Ovary (tissue), 9 donors: ENCODE data around the gene CCDC81. TPM values are rescaled to one million over a fixed set of nuclear protein-coding genes. Genes with fewer than 3 reads are reported as not detected.

Experiments
- DNase-seq, 5 donors: peaks; one replicate each; pipeline ENCODE4 v3.0.0-alpha.2; 2019 to 2020
- H3K27ac ChIP-seq, 2 donors: fragments of 200-600 bp; one replicate each; pipeline versions ENCODE4 v1.5.1 to v1.8.0; 2019 to 2022
- H3K27me3 ChIP-seq: fragments of 200-600 bp; one replicate; pipeline ENCODE4 v1.8.0; 2022
- H3K36me3 ChIP-seq: fragments of 200-600 bp; sonication (generic); one replicate; pipeline ENCODE4 v1.5.1; 2019
- H3K4me1 ChIP-seq: one replicate; pipeline ENCODE4 v1.8.1; 2013; ENCODE audit warnings: mild to moderate bottlenecking, moderate library complexity; ENCODE audit not compliant: insufficient read depth
- H3K4me3 ChIP-seq: fragments of 200-600 bp; sonication (generic); one replicate; pipeline ENCODE4 v1.5.1; 2017
- H3K9me3 ChIP-seq, 2 donors: fragments of 200-600 bp in 1 of 2; sonication (generic) in 1 of 2; one replicate each; pipeline versions ENCODE4 v1.5.1 to v1.8.1; 2013 to 2019; ENCODE audit warnings: mild to moderate bottlenecking in 1 of 2, moderate library complexity in 1 of 2
- CTCF ChIP-seq, 3 donors: fragments of 450-650 bp in 2 of 3; fragments of 200-600 bp in 1 of 3; IDR thresholded peaks; one replicate each; pipeline versions ENCODE4 v1.5.1 to v1.8.0; 2016 to 2022; ENCODE audit warnings: antibody characterized with exemption in 3 of 3, mild to moderate bottlenecking in 1 of 3
- EP300 ChIP-seq: sonication (generic); formaldehyde crosslinking; IDR thresholded peaks from one replicate; pipeline ENCODE4 v1.6.1; 2017; ENCODE audit warnings: antibody characterized with exemption
- POLR2A ChIP-seq: fragments of 450-650 bp; IDR thresholded peaks from one replicate; pipeline ENCODE4 v1.6.1; 2017; ENCODE audit warnings: antibody characterized with exemption, mild to moderate bottlenecking, moderate library complexity
- WGBS, 3 donors: extraction: QIAGEN DNeasy Blood & Tissue Kit in 1 of 3; methylation state at CpG; one replicate each; pipeline versions ENCODE4 v1.1.5 to v1.1.7; 2013 to 2017; 5-methylcytosine and 5-hydroxymethylcytosine counted together
- intact Hi-C, 4 donors: fragments of 100-400 bp; cut with DNase I; formaldehyde crosslinking; loops; one replicate each; pipeline versions ENCODE4 v1.11.0 to v1.15.1; 2022 to 2023
- polyA plus RNA-seq, 2 donors: library from polyadenylated mRNA; stranded (reverse); fragments of 200-250 nt in 1 of 2; fragments of 350-450 nt in 1 of 2; fragmentation: Illumina TruSeq in 1 of 2; extraction: RNeasy Lipid Tissue Mini Kit (QIAGEN cat#74804) in 1 of 2; gene quantifications; one replicate each; pipeline ENCODE4 v1.2.3, GENCODE V29; 2013 to 2014
- total RNA-seq, 7 donors: library from RNA; depleted of rRNA in 2 of 7; stranded (reverse); fragments of >200 nt in 2 of 7; fragmentation: NEBNext Ultra II Directional in 3 of 7; extraction: Animal tissue kit (Norgen Biotek cat#: 25700) in 3 of 7; gene quantifications; one replicate each; pipeline versions ENCODE4 v1.1.0 to v1.2.4, GENCODE V29; 2016 to 2023
- donor health status: DM: no; HTN: no; CAD: no; lungs with moderate emphysema.
- donor health status: DM: no; HTN: no; CAD: no.
- donor health status: Bipolar disorder and iron deficiency.
- donor health status: DM: yes; HTN: yes; CAD: no.
- donor health status: DM: no; HTN: no; CAD: no.
- donor health status: DM: yes; HTN: yes; CAD: no.

Gene CCDC81
- total and polyA plus RNA-seq, 9 donors, result 0.36 to 9.5 (median 1.9) TPM

GRCh38 chr11:86363424-86363823 lies 11.3 kb upstream of the CCDC81 start:
- Histone ChIP-seq H3K4me1 (no peaks in the 10 kb centered on the region), H3K27ac (no peak overlapping the region), H3K9me3 (no peaks in the 10 kb centered on the region), H3K4me3 (no peak overlapping the region), H3K27me3 (no peaks in the 10 kb centered on the region), H3K36me3 (no peaks in the 10 kb centered on the region)
- intact Hi-C loops, result no loop called here
- TF ChIP-seq CTCF (IDR thresholded peaks at IDR 0.05) (no peak), EP300 (no peak), POLR2A (no peak)
- 95 to 99% (median 96%) methylated on average over 1 of the region's 1 CpG for WGBS, 3 donors
- no peak for DNase-seq

GRCh38 chr11:86365546-86365945 lies 9.1 kb upstream of the CCDC81 start:
- intact Hi-C loops, result no loop called here
- no peaks in the 10 kb centered on the region for H3K27me3 ChIP-seq
- no peaks in the 10 kb centered on the region for H3K36me3 ChIP-seq
- H3K4me1 ChIP-seq, result no peaks in the 10 kb centered on the region
- no peaks in the 10 kb centered on the region for H3K9me3 ChIP-seq
- no peak overlapping the region for H3K4me3 ChIP-seq
- H3K27ac ChIP-seq, result no peak overlapping the region
- no peak for DNase-seq
- TF ChIP-seq POLR2A (no peak), EP300 (no peak), CTCF (IDR thresholded peaks at IDR 0.05) (no peak)
- WGBS, 3 donors, result 72 to 93% (median 91%) methylated on average over 2 of the region's 2 CpGs

- Histone ChIP-seq H3K27ac (no peak overlapping the region), H3K36me3 (no peaks in the 10 kb centered on the region), H3K4me1 (peaks cover 2% of the 10 kb centered on the region), H3K4me3 (no peak overlapping the region), H3K27me3 (no peaks in the 10 kb centered on the region), H3K9me3 (no peaks in the 10 kb centered on the region)
- intact Hi-C loops, result no loop called here
- no peak for DNase-seq
- TF ChIP-seq EP300 (no peak), POLR2A (no peak), CTCF (IDR thresholded peaks at IDR 0.05) (no peak)
- WGBS, 3 donors, result 84 to 96% (median 85%) methylated on average over 7 of the region's 7 CpGs
These were observed 5.0 kb upstream of the CCDC81 start for GRCh38 chr11:86369668-86370067.

GRCh38 chr11:86370171-86370570 lies 4.5 kb upstream of the CCDC81 start:
- intact Hi-C loops, result no loop called here
- no peak overlapping the region for H3K27ac ChIP-seq
- no peak overlapping the region for H3K4me3 ChIP-seq
- H3K27me3 ChIP-seq, result no peaks in the 10 kb centered on the region
- H3K4me1 ChIP-seq, result peaks cover 2% of the 10 kb centered on the region
- no peak for DNase-seq
- 83 to 84% (median 83%) methylated on average over 4 of the region's 4 CpGs for WGBS, 3 donors
- H3K36me3 ChIP-seq, result no peaks in the 10 kb centered on the region
- no peaks in the 10 kb centered on the region for H3K9me3 ChIP-seq
- TF ChIP-seq EP300, result no peak
- no peak for TF ChIP-seq POLR2A
- TF ChIP-seq CTCF (IDR thresholded peaks at IDR 0.05), result no peak
